ENCODE measurements around the gene VEPH1.
"Not testable (repeated sequence)": the region's sequence is repeated elsewhere in the genome, so short reads cannot be mapped to it uniquely, and the experiment has no call there.

The VEPH1 gene

GRCh38 chr3:157355276-157355675 is 147.9 kb downstream of the VEPH1 start:
- in situ Hi-C loops (cut with MboI; ENCODE audit: low sequenced_read_pairs), result no loop called here

GRCh38 chr3:157354722-157355121 is 148.5 kb downstream of the VEPH1 start:
- in situ Hi-C loops (cut with MboI; ENCODE audit: low sequenced_read_pairs), result no loop called here

GRCh38 chr3:157354254-157354653 is 149.0 kb downstream of the VEPH1 start:
- in situ Hi-C loops (cut with MboI; ENCODE audit: low sequenced_read_pairs), result no loop called here

- in situ Hi-C loops (cut with MboI; ENCODE audit: low sequenced_read_pairs), result no loop called here
Observed at GRCh38 chr3:157353652-157354051, 149.6 kb downstream of the VEPH1 start.

GRCh38 chr3:157351981-157352380 is 151.2 kb downstream of the VEPH1 start:
- in situ Hi-C loops (cut with MboI; ENCODE audit: low sequenced_read_pairs), result no loop called here

- in situ Hi-C loops (cut with MboI; ENCODE audit: low sequenced_read_pairs), result not testable (repeated sequence)
Observed at GRCh38 chr3:157350651-157351050, 152.6 kb downstream of the VEPH1 start.

- in situ Hi-C loops (cut with MboI; ENCODE audit: low sequenced_read_pairs), result not testable (repeated sequence)
Observed at GRCh38 chr3:157348304-157349075, 154.7 kb downstream of the VEPH1 start.

GRCh38 chr3:157347577-157348303 is 155.5 kb downstream of the VEPH1 start:
- in situ Hi-C loops (cut with MboI; ENCODE audit: low sequenced_read_pairs), result no loop called here

GRCh38 chr3:157336252-157337009 is 166.8 kb downstream of the VEPH1 start:
- in situ Hi-C loops (cut with MboI; ENCODE audit: low sequenced_read_pairs), result no loop called here

- in situ Hi-C loops (cut with MboI; ENCODE audit: low sequenced_read_pairs), result no loop called here
Observed at GRCh38 chr3:157335233-157336076, 167.8 kb downstream of the VEPH1 start.

GRCh38 chr3:157333551-157333991 is 169.6 kb downstream of the VEPH1 start:
- in situ Hi-C loops (cut with MboI; ENCODE audit: low sequenced_read_pairs), result no loop called here

GRCh38 chr3:157330206-157330605 is 173.0 kb downstream of the VEPH1 start:
- in situ Hi-C loops (cut with MboI; ENCODE audit: low sequenced_read_pairs), result no loop called here

GRCh38 chr3:157329551-157329950 is 173.7 kb downstream of the VEPH1 start:
- in situ Hi-C loops (cut with MboI; ENCODE audit: low sequenced_read_pairs), result no loop called here

- in situ Hi-C loops (cut with MboI; ENCODE audit: low sequenced_read_pairs), result no loop called here
Observed at GRCh38 chr3:157327837-157328236, 175.4 kb downstream of the VEPH1 start.

- in situ Hi-C loops (cut with MboI; ENCODE audit: low sequenced_read_pairs), result no loop called here
Observed at GRCh38 chr3:157327018-157327417, 176.2 kb downstream of the VEPH1 start.

GRCh38 chr3:157324869-157325268 is 178.3 kb downstream of the VEPH1 start:
- in situ Hi-C loops (cut with MboI; ENCODE audit: low sequenced_read_pairs), result not testable (repeated sequence)

GRCh38 chr3:157323360-157323759 is 179.9 kb downstream of the VEPH1 start:
- in situ Hi-C loops (cut with MboI; ENCODE audit: low sequenced_read_pairs), result no loop called here

- in situ Hi-C loops (cut with MboI; ENCODE audit: low sequenced_read_pairs), result no loop called here
Observed at GRCh38 chr3:157319672-157320071, 183.5 kb downstream of the VEPH1 start.

- in situ Hi-C loops (cut with MboI; ENCODE audit: low sequenced_read_pairs), result no loop called here
Observed at GRCh38 chr3:157318639-157319288, 184.5 kb downstream of the VEPH1 start.

- in situ Hi-C loops (cut with MboI; ENCODE audit: low sequenced_read_pairs), result no loop called here
Observed at GRCh38 chr3:157317895-157318294, 185.3 kb downstream of the VEPH1 start.
